GM19324 (cell line): ENCODE results near the gene NTN4.
"Not testable (repeated sequence)": the region's sequence is repeated elsewhere in the genome, so short reads cannot be mapped to it uniquely, and the experiment has no call there.

Experiments used
- ATAC-seq: cut with Tn5 transposase; IDR thresholded peaks from one replicate; pipeline ENCODE4 v1.9.1; 2021; ENCODE audit warnings: mild to moderate bottlenecking, moderate library complexity; ENCODE audit not compliant: unreplicated experiment, low FRiP score

The NTN4 gene

GRCh38 chr12:95717316-95717928, 73.1 kb downstream of the NTN4 start:
- ATAC-seq, result no peak

DNA sequence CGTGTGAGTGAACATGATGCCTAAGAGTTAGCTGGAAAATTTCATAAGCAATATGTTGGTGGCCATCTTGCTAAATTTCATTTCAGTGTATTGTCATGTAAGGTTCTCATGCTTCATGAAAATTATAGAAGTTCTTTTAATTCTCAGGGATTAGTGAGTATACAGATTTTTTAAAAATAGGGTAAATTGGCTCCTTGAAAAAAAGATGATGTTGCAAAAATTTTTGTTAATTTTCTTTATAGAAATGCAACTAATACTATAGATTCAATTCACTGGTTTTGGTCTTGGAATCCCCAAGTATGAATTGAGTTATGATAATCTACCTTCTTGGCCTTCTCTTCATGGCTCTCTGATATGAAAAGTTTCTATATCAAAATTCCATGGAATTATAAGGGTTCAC, 75.4 kb downstream of the NTN4 start:
- no peak for ATAC-seq

DNA sequence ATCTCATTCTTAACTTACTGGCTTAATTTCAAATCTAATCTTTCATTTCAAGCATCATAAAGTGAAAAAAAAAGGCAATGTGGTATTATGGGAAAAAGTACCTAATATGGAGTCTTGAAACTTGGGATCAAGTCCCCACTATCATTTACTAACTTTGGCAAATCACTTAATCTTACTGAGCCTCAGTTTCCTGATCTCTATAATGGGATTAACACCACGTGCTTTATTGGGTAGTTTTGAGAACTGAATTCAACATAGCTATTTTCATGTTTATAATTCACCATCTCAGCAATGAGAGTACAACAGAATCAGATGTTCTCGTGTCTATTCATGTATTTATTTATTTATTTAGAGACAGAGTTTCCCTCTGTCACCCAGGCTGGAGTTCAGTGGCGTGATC, 78.3 kb downstream of the NTN4 start:
- no peak for ATAC-seq

DNA sequence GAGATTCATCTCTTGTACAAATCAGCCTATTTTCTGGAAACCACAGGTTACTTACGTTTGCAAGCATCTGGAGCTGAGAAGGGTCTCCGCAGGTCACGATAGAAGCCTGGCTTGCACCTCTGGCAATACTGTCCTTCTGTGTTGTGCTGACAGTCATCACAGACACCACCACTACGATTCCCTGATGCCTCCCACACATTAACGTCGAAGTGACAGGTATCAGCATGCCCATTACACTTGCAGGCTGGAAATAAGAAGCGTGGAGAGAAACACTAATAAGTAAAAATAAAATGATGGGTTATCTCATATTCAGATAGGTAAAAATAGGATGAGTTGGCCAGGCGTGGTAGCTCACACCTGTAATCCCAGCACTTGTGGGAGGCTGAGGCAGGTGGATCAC, 80.2 kb downstream of the NTN4 start:
- ATAC-seq, result no peak

DNA sequence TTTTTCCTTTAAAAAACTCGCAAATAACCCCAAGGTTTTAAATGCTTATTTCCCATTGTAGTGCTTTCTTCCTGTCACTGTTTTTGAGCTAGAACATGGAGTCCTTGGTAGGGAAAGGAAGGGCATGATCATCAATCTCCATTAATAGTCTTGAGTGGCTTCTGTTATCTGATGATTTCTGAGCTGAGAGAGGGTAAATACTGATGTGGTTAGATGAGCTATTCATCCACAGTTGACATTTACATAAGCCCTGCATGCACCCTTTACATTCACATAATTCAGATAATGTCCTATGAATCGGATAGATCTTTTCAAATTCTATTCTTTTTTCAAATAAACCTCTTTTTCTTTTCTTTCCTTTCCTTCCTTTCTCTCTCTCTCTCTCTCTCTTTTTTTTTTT, 81.4 kb downstream of the NTN4 start:
- no peak for ATAC-seq

DNA sequence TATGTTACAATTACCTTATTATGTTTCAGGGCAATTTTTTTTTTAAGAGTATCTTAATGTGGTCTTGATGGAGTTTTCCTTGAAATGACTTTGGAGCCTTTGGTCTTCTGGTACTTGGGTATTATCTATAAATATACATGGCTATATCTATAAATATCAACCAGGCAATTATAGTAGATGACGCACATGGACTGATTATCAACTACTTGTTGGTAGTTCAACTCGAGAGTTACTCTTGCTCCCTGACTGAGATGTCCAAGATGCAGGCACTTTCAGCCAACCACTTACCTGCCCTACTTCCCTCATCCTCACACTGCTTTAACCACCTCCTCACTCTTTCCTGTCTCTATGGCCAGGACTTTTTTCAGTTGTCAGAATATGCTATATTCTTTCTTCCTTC, 85.4 kb downstream of the NTN4 start:
- ATAC-seq, result no peak

DNA sequence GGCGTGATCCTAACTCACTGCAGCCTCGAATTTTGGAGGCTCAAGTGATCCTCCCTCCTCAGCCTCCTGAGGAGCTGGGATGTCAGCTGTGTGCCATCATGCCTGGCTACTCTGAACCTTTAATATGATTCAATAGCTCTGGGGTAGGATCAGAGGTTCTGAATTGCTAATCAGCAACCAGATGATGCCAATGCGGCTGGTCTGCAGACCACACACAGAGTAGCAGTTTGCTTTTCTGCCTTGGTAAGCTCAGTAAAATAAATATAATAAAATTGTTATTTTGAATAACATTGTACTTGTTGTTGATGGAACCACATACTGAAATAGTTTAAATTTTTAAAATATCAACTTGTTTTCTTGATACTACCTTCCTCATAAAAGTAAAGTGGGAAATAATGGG, 86.6 kb downstream of the NTN4 start:
- no peak for ATAC-seq

DNA sequence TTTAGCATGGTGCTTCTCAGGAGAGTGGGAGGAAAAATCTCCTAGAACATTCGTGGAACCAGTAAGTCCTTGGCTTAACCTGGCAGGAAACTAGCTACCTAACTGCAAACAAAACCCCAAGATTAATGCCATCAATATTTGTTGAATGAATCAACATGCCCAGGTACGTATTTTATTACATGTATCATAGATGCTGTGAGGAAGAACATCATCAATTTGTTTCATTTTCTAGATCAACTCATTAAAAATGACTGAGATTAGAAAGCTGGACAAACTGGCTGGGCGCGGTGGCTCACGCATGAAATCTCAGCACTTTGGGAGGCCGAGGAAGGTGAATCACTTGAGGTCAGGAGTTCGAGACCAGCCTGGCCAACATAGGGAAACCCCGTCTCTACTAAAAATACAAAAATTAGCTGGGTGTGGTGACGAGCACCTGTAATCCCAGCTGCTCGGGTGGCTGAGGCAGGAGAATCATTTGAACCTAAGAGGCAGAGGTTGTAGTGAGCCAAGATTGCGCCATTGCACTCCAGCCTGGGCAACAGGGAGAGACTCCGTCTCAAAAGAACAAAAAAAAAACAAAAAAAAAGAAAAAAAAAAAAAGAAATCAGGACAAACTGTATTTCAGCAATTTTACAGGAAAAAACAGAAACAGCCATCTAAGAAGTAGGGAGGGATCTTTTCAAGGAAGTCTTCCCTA, 88.7 kb downstream of the NTN4 start:
- no peak for ATAC-seq

- no peak for ATAC-seq
These were observed 89.3 kb downstream of the NTN4 start for GRCh38 chr12:95701275-95701674.

DNA sequence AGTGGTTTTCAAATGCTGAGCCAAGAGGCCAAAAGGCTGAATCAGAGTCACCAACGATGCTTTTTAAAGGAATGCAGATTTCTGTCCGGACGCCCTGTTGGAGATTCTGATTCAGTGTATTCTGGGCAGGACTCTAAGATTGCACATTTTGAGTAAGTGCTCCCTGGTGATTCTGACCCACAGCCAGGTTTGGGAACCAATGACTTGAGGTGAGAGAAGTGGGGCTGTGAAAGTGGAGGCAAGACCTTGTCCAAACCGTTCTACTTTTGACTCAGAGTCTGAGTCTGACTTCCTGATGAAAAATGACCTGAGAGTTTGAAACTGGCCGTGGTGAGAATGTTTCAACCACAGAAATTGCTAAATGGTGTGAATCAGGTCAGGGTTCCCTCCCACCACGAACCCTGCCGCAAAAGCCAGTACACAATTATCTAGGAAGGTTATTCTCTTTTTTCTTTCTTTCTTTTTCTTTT, 90.2 kb downstream of the NTN4 start:
- peak; percentile 85 for ATAC-seq

DNA sequence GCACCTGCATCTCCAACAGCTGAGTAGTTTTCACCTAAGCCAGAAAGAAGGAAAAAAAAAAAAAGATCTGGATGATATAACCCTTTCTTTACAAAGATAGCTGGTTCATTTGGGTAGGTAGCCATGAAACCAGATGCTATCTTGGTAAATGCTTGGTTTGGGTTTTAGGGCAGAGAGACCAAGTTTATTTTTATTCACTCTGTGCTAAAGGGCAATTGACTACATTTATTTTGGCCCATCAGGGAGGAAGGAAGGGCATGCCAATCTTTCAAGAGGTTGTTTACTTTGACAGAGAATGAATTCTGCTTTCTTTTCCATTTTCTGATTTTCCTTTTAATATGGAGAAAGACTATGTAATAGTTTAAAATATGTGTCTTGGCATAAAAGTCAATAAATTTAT, 91.0 kb downstream of the NTN4 start:
- no peak for ATAC-seq

GRCh38 chr12:95694136-95694535, 96.4 kb downstream of the NTN4 start:
- ATAC-seq, result no peak

DNA sequence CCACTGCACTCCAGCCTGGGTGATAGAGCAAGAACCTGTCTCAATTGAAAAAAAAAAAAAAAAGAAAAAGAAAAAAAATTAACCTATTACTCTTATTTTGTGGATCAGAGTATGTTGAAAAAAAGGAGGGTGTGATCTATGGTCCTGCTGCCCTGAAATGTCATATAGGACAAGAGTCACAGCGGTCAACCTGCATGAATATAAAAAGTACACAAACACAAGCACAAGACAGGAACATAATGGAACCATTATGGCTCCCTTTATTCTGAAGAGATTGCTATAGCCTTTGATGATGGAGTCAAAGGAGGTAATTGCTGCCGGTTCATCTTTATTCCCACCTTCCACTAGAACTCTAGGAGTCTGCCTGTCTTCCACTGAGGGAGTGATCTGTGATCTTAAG, 96.9 kb downstream of the NTN4 start:
- ATAC-seq, result no peak

DNA sequence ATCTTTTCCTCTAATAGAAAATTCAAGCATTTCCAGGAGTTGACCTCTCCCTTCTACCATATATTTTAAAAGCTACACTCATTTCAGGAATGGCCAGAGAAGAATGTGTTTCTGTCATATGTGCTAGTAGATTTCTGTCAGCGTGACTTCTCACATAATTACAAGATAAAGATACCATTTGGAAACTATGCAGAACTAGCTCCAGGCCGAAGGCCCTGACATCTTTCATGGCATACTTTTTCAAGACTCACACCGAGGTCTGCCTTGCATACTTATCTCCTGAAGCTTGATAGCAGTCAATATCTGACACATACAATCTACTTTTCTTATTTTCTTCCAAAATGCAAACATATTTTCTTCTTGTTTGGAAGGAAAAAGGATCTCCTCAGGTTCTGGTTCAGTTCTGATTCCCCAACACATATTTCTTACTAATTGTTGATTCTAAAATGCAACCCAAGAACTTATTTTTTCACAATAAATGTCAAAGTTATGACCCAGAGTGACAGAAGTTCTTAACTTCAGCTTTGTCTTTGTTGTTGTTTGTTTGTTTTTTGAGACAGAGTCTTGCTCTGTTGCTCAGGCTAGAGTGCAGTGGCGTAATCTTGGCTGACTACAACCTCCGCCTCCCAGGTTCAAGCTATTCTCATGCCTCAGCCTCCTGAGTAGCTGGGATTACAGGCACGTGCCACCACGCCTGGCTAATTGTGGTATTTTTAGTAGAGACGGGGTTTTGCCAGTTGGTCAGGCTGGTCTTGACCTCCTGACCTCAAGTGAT, 99.5 kb downstream of the NTN4 start:
- ATAC-seq, result no peak

DNA sequence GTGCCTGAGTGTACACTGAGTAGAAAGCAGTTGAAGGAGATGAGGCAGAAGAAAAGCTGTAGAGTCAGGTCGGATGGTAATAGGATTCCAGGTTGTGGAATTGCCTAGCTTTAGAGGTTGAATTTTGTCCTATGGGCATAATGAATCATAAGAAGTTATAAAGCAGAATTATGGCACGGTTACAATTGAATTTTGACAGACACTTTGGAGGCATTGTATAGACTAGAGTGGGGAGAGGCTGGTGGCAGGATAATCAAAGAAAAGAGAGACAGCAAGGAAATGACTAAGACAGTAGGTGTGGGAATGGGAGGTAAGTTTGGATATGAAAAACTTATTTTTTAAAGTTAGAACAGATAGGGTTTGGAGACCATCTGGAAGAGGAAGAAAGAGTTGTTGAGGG, 102.6 kb downstream of the NTN4 start:
- ATAC-seq, result no peak

DNA sequence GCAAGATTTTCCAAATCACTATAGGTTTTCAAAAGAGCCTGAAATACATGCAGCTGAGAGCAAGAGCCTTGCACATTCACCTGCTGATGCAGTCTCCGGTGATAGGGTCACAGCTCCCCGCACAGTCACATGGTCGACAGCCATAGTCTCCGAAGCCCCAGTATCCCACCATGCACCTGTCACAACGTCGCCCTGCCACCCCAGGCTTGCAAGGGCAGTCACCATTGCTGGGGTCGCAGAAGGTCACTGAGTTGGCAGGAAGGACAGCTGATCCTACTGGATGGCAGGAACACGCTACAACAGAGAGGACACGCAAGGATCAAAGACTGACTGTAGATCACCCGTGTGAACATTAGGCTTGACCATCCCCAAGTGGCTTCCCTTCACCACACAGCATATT, 107.1 kb downstream of the NTN4 start:
- no peak for ATAC-seq

DNA sequence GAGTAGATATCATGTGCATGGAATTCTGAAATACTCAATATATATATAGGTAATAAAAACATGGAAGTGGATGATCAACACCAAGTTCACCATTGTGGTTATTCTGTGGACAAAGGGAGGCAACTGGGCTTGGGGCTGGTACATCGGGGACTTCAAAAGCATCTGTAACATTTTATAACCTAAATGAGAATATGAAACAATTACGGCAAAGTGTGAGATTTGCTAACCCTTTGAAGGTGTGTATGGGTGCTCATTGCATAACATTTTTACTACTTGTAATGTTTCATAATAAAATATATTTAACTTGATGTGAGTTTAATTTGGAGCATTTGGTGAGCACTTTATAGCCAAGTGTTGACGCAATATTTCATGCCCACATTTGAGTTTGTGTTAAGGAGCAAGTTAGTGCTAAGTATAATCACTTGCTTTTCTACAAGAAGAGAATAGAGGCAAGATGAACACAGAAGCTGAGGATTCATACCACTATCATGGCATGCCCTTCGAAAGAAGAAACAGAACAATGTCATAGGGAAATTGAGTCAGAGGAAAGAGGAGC, 109.3 kb downstream of the NTN4 start:
- ATAC-seq, result no peak

GRCh38 chr12:95678684-95679083, 111.9 kb downstream of the NTN4 start:
- ATAC-seq, result no peak

GRCh38 chr12:95677782-95678181, 112.8 kb downstream of the NTN4 start:
- ATAC-seq, result not testable (repeated sequence)

- ATAC-seq, result no peak
These were observed 115.9 kb downstream of the NTN4 start for GRCh38 chr12:95674631-95675030.

DNA sequence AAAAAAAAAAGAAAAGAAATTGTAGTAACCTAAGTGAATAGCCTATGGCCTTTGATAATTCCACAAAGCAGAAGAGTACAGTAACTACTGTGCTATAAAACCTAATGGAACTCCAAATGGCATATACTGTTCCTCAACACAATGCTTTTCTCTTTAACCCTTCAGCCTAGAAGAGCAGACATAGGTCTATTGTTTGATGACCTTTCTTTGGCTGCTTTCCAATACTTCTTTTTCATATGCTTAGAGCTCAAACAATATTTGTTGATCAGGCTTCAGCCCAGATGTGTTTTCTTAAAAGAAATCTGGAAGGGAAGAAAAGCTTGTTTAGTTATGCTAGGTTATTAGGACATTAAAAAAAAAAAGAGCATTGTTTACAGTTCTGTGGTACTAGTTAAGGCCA, 116.4 kb downstream of the NTN4 start:
- ATAC-seq, result no peak
